Stimulated activated CD4-positive, alpha-beta T cell treated with anti-CD3 and anti-CD28 coated beads, Interleukin-4, amount 100 ng/mL, for 1 hour (primary cell): ENCODE measurements around the gene ASB7.

Source experiments
- DNase-seq: peaks from one replicate; pipeline ENCODE4 v3.0.0-alpha.2; 2020

ASB7 gene

DNA sequence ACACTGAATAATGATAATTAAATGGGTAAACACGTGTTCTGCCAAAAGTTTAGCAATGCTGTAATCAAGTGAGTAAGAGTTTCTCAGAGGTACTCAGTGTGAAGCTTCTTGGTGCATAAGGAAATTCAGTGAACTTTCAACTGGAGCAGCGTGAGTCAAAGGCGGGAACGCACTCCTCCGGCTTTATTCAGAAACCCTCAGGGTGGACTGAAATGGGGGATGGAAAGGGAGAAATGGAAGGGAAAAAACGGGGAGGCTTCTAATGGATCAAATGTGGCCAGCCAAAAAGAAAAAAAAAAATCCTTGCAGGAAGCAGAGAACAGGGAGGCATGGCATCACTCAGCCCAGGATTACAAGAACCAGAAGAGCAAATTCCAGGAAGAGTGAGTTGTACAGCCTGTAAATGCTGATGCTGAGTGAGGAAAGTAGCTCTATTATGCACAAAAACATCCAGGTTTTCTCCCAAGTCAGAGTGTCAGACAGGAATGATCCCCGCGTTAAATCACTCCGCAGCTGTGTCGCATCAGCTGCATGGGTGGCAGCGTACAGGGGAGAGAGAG, 85.3 kb downstream of the ASB7 start:
- DNase-seq, result no peak

DNA sequence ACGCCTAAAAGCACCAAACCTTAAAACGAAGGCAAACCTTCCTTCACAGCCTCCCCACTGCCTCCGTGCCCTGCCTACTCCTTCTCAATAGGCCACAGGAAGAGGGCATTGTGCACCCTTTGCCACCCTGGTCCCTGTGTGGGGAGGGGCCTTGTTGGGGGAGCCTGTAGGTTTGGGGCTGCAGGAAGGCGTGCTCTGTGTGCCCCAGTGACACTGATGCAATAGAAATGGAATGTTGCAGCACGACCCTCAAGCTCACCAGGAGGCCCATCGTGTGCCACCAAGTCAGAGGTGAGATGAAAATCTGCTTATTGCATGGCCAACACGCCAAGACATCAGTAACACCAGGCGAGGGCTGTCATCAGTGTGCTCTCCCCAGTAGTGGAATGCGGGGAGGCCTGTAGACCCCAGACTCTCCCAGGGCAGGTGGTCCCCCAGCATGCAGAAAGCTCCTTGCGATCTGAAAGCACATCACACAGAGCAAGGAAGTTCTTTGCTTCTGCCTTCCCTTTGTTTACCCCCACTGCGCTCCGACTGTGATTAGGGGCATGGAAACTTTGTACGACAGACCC, 86.2 kb downstream of the ASB7 start:
- DNase-seq, result no peak

DNA sequence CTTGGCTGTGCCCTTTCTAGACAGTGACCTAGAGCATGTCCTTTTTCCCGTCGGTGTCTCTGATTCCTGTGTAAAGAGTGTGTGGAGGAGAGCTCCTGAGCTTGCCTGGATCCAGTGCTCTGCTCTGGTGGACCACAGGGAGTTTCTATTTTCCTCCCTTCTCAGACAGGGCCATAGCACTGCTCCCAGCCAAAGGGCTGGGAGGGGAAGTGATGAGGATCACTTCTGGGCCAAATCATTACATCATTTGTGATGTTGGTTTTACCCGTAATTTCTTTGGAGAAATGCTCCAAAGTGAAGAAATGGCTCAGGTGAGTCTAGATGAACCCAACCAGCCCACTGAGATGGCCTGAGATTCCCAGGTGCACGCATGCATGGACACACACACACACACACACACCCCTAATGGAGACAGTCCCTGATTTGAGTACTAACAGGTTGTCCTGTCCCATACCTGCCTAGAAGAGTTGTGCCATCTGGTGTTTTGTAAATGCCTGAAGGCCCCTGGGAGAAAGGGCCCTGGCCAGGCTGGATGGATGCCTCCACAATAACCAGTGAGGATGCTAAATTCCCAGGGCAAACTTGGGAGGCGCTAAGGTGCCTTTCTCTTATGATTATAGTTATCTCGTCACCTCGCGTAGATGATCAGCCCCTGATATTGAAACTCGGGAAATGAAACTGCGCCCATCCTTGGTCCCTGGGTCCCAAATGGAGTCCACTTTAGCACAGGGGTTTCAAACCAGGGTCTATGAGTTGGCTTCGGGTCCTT, 86.9 kb downstream of the ASB7 start:
- no peak for DNase-seq

DNA sequence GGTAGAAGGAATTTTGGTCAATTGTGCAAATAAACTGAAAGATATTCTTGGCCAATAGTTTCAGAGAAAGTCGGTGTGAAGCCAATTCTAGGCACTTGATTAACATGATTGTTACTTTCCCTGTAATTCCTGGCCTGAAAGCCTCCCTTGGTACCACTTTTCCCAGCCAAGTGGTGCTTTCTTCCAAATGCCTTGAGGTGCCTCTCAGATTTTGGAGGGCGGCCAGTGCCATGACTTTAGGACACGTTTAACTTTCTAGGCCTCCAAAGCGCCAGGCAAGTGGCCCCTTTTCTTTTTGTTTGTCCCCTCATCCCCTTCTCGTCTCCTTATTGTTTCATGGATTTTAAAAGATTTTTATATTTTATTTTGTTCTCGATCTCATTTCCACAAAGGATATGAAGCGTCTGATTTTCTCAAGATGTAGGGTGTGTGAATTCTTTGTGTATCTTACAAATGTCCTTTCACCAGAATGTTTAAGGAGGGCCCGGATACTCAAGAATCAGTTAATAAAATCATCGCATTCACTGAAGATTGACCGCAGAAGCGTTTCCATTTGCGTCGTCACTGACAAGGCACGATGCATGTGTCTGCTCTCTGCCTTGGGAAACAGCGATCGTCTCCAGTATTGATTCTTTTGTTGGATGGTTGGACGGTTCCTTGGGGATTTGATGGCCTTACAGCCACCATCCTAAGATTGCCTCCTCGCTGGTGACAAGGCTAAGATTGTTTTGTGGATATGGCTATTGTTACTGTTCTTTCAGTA, 87.8 kb downstream of the ASB7 start:
- DNase-seq, result no peak

DNA sequence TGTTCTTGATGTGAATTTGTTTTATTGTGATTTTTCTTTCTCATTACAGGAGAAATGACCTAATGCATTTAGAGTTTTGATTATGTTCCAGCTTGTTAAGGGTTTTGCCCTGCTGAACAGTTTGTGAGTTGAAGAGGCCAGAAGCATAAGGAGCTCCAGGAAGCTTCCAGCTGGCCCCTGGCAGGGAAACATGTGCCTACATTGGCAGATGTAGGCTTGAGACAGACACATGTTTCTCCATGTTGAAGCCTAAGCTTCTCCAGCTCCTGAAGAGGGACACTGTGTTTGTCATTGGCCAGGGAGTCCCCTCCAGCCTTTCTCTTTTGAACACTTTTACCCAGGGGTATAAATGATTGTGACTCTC, 88.4 kb downstream of the ASB7 start:
- no peak for DNase-seq

DNA sequence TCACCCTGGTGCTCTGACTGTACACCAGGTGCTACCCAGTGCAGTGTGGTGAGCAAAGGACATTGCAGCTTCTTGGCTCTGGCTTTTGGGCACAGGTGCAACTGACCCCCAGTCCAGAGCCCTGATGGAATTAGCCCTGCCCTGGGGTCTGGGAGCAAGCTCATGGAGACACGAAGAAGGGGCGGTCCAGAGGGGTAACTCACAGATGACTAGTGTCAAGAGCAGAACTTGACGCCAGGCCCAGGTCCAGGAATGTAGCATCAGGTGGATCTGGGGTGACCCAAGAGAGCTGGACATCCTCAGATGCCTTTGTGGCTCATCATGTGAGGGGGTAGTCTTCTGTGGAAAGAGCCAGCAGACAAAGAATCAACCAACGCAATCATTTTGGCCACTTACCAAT, 88.9 kb downstream of the ASB7 start:
- DNase-seq, result no peak

DNA sequence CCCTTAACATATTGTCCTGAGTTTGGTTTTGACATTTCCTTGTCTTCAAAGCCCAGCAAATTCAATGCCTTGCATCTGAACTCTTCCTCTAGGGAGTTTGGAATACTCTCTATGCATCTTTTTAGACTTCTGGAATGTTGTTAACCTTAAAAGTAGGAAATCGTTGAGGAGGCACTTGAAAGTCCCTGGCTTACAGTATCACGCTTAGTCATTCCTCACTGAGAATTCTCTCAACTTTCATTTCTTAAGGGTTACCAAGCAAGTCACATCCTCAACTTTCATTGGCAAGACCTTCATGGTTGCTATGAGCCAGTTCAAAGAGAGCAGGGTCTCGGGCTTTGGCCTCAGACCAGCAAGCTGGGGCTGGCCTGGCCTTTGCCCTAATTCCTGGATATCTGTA, 89.9 kb downstream of the ASB7 start:
- DNase-seq, result no peak

DNA sequence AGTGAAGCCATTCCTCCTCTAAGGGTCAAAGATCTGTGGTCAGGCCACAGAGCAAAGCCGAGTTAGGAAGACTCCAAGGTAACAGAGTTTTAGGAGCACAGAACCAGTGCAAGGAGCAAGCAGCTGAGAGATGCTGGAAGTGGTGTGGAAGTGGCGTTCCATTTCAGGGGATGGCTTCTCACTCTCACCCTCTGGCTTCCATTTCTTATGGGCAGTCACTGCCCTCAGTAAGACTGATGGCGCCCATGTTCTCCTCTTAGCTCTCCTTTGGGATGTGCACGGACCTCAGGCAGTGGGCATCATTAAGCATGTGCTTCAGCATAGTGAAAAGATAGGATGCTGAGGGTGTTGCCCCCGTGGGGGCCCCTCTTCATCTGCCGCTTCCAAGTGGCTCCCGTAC, 90.3 kb downstream of the ASB7 start:
- DNase-seq, result no peak

DNA sequence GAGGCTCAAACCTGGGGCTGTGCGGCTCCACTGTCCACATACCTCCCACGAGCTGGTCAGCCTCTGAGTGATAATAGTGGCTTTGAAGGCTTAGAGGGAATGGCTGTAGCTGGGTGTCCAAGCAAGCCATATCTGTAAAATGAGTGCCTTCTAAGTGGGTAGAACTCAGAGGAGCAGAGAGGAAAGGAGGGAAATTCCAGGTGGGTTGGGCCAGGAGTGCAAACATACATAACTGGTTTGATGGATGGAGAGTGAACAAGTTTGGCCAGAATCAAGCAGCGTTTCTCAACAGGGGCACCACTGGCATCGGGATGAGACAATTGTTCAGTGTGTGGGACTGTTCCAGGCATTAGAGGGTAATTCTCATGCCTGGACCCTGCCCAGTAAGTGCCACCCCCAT, 91.1 kb downstream of the ASB7 start:
- DNase-seq, result no peak

DNA sequence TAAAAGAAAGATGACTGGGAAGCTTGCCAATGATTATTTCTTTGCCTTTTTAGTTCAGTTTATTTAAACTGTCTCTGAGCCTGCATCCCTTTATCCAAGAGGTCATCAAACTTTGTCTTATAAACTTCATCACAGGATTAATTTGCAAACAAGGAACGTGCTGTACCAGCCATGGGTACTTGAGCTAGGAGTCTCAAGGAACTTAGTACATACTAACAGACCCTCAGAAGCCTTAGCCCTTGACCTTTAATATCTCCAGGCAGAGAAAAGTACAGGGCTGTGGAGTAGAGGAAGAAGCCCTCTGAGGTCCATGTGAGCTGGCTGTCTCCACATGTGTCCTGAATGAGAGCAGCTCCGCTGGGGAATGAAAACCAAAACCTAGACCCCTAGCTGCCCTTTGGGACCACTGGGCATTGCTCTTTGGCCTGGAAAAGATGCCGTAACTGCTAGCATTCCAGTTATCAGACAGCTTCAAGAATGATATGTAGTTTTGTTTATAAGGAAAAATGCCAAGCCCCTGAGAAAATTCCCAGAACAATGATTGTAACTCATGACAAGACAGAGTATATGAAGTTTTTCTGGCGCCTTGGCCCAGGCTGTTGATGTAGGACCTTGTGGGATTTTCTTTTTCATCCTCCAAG, 92.1 kb downstream of the ASB7 start:
- no peak for DNase-seq

DNA sequence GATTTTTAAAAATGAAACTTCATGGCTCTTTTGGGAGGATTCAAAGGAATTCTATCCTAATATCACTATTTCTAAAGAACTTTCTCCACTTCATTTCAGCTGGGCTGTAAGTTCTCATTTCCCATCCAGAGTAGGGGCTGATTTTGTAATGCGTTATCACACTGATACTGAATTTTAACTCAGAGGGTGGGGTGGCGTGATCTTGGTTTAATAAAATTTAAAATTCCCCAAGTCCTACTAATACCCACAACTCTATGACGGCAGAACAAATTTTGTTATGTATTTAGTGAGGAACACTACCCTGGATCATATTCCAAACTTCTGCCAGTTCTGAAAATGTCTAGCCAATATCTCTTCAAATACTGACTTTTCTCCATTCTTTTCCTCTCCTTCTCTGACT, 92.7 kb downstream of the ASB7 start:
- DNase-seq, result no peak

DNA sequence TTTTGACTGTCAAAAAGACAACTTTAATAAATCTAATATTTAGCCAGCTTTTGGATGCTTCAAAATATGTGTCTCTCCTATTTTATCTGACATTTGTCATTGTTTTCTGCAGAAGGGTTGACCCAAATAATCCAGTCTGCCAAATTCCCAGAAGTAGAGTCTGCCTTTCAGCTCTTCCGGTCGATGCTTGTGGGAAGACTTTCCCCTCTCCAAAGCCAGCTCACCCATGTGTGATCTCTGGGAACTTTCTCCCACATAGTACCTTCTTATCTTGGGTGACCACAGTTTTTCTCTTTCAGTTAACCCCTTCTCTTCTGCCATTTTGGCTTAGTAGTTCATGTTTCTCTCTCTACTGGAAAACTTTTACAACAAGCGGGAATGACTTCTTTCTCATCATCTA, 94.1 kb downstream of the ASB7 start:
- DNase-seq, result no peak
